Measurements from ENCODE around the gene CYS1. TPM values are rescaled to one million over a fixed set of nuclear protein-coding genes. Genes with fewer than 3 reads are reported as not detected.
A peak's percentile ranks its signal among the peaks of the same experiment; 100 is the strongest.

The CYS1 gene
- total and polyA plus RNA-seq, 2 of the 13 experiments (the other 11 are each of a cell fraction or from before 2014, with no cell fraction given): 0.04 TPM; not detected in 1

- peak; percentile 74 for TF ChIP-seq HNRNPK (IDR thresholded peaks at IDR 0.05; ENCODE audit: low read depth, low read length, poor library complexity, severe bottlenecking)
- TF ChIP-seq BATF2 (CRISPR knock-in tag; IDR thresholded peaks at IDR 0.05): peak; percentile 100
- TF ChIP-seq SMAD1 (CRISPR knock-in tag; IDR thresholded peaks at IDR 0.05; ENCODE audit: borderline replicate concordance, low read depth): peak; percentile 63; the same call in 1 of the 2 replicates
- peak; percentile 65; the same call in 1 of the 2 replicates for TF ChIP-seq NFAT5 (CRISPR knock-in tag; IDR thresholded peaks at IDR 0.05)
- TF ChIP-seq SMAD3 (CRISPR knock-in tag; IDR thresholded peaks at IDR 0.05): 0 out of 2 replicates have a peak, but pooled peaks have one; percentile 18
- TF ChIP-seq KMT2A (CRISPR knock-in tag; IDR thresholded peaks at IDR 0.05): peak; percentile 83
- no peak for TF ChIP-seq EHMT2 (IDR thresholded peaks at IDR 0.05; ENCODE audit: borderline replicate concordance, low read depth, low read length)
- no peak for TF ChIP-seq ZFP1 (CRISPR knock-in tag; IDR thresholded peaks at IDR 0.05)
- no peak for TF ChIP-seq RFX1 (IDR thresholded peaks at IDR 0.05)
- no peak for TF ChIP-seq MAFG (CRISPR knock-in tag; IDR thresholded peaks at IDR 0.05)
- TF ChIP-seq IKZF4 (CRISPR knock-in tag; IDR thresholded peaks at IDR 0.05; ENCODE audit: borderline replicate concordance, low read depth, not compliant biosample characterization): no peak
- no peak for TF ChIP-seq ZSCAN29 (CRISPR knock-in tag; conservative IDR thresholded peaks at IDR 0.05)
- peak; percentile 81; the same call in 1 of the 2 replicates for TF ChIP-seq ZBTB44 (CRISPR knock-in tag; IDR thresholded peaks at IDR 0.05)
- TF ChIP-seq TBL1XR1 (IDR thresholded peaks at IDR 0.05; ENCODE audit: borderline replicate concordance, low read length, partially characterized antibody): no peak
- no peak for TF ChIP-seq NR2F1 (CRISPR knock-in tag; IDR thresholded peaks at IDR 0.05)
- TF ChIP-seq TAF1 (CRISPR knock-in tag; IDR thresholded peaks at IDR 0.05): peak; percentile 91
- no peak for TF ChIP-seq SETDB1 (CRISPR knock-in tag; IDR thresholded peaks at IDR 0.05; ENCODE audit: borderline replicate concordance)
- peak; percentile 73; the same call in 1 of the 2 replicates for TF ChIP-seq ZNF30 (CRISPR knock-in tag; IDR thresholded peaks at IDR 0.05)
- TF ChIP-seq ZNF784 (CRISPR knock-in tag; IDR thresholded peaks at IDR 0.05; ENCODE audit: borderline replicate concordance): no peak; the same call in 1 of the 2 replicates
- TF ChIP-seq FOXA1 (IDR thresholded peaks at IDR 0.05): no peak
- peak; percentile 45; the same call in 1 of the 2 replicates for TF ChIP-seq FOXA1 (CRISPR knock-in tag; IDR thresholded peaks at IDR 0.05)
- peak; percentile 50; the same call in 1 of the 2 replicates for TF ChIP-seq MEIS2 (CRISPR knock-in tag; IDR thresholded peaks at IDR 0.05)
These were observed 42.5 kb upstream of the CYS1 start, which contains the start of gene RRM2 (continued) for GRCh38 chr2:10122500-10123280.

Measured in HepG2 (cell line).